CD8-positive, alpha-beta memory T cell (primary cell): ENCODE results near the gene PLA2G5. TPM values are rescaled to one million over a fixed set of nuclear protein-coding genes. Genes with fewer than 3 reads are reported as not detected.

ENCODE experiments used
- CTCF ChIA-PET: fragments of 350-600 bp; sonication (Branson Sonifier 250); formaldehyde crosslinking; loops from one replicate; lab custom pipeline; 2021; ENCODE audit warnings: antibody characterized with exemption; lab: Charles Lee
- POLR2A ChIA-PET: fragments of 350-600 bp; sonication (Branson Sonifier 250); formaldehyde crosslinking; loops from one replicate; lab custom pipeline; 2021; ENCODE audit warnings: antibody characterized with exemption; lab: Charles Lee
- DNase-seq, 5 donors: peaks; one replicate each; pipeline versions ENCODE4 v3.0.0 to v3.0.0-alpha.2; 2020 to 2022; ENCODE audit warnings: mixed read lengths in 1 of 5
- H3K27ac ChIP-seq: one replicate; pipeline ENCODE4 v1.7.0; 2013; ENCODE audit warnings: low read depth, mild to moderate bottlenecking, low read length, moderate library complexity
- H3K27me3 ChIP-seq: 2 replicates; pipeline ENCODE4 v1.7.0; 2013; ENCODE audit warnings: low read length, mild to moderate bottlenecking; ENCODE audit not compliant: insufficient read depth, poor library complexity, severe bottlenecking
- H3K36me3 ChIP-seq: 2 replicates; pipeline ENCODE4 v1.7.0; 2013; ENCODE audit warnings: mild to moderate bottlenecking, low read length, moderate library complexity; ENCODE audit not compliant: insufficient read depth
- H3K4me1 ChIP-seq: 2 replicates; pipeline ENCODE4 v1.7.0; 2013; ENCODE audit warnings: mild to moderate bottlenecking, low read length, moderate library complexity; ENCODE audit not compliant: insufficient read depth
- H3K4me3 ChIP-seq: 2 replicates; pipeline ENCODE4 v1.7.0; 2013; ENCODE audit warnings: mild to moderate bottlenecking, low read length
- H3K9me3 ChIP-seq: 2 replicates; pipeline ENCODE4 v1.7.0; 2013; ENCODE audit warnings: mild to moderate bottlenecking, low read length
- H3K27ac Mint-ChIP-seq, 8 donors: one replicate each; pipeline ENCODE4 v1.8.0; 2020 to 2021; ENCODE audit warnings: mixed read lengths in 8 of 8, mild to moderate bottlenecking in 6 of 8, inconsistent platforms in 3 of 8, moderate library complexity in 3 of 8
- H3K27me3 Mint-ChIP-seq, 2 donors: one replicate each; pipeline ENCODE4 v1.8.0; 2020 to 2021; ENCODE audit warnings: mixed read lengths in 2 of 2, mild to moderate bottlenecking in 1 of 2, moderate library complexity in 1 of 2
- H3K36me3 Mint-ChIP-seq, 3 donors: one replicate each; pipeline ENCODE4 v1.8.0; 2020 to 2021; ENCODE audit warnings: mixed read lengths in 3 of 3, inconsistent platforms in 1 of 3, mild to moderate bottlenecking in 1 of 3
- H3K4me1 Mint-ChIP-seq, 3 donors: one replicate each; pipeline ENCODE4 v1.8.0; 2020 to 2021; ENCODE audit warnings: mixed read lengths in 3 of 3, inconsistent platforms in 1 of 3, mild to moderate bottlenecking in 1 of 3
- H3K4me3 Mint-ChIP-seq, 7 donors: one replicate each; pipeline ENCODE4 v1.8.0; 2020 to 2021; ENCODE audit warnings: mixed read lengths in 7 of 7, mild to moderate bottlenecking in 6 of 7, moderate library complexity in 4 of 7, inconsistent platforms in 2 of 7
- H3K9me3 Mint-ChIP-seq, 5 donors: one replicate each; pipeline ENCODE4 v1.8.0; 2020 to 2022; ENCODE audit warnings: mixed read lengths in 5 of 5, mild to moderate bottlenecking in 3 of 5, moderate library complexity in 2 of 5, inconsistent platforms in 1 of 5
- polyA plus RNA-seq: library from polyadenylated mRNA; unstranded; fragments of 300-500 nt; fragmentation: Illumina TruSeq; gene quantifications from one replicate; pipeline ENCODE4 v1.2.3, GENCODE V29; 2021
- total RNA-seq, 2 experiments: library from RNA; stranded (reverse); gene quantifications; one replicate each; pipeline ENCODE4 v1.2.3, GENCODE V29; 2021

PLA2G5 gene
- total and polyA plus RNA-seq, 3 experiments from 2014 or later: not detected

DNA sequence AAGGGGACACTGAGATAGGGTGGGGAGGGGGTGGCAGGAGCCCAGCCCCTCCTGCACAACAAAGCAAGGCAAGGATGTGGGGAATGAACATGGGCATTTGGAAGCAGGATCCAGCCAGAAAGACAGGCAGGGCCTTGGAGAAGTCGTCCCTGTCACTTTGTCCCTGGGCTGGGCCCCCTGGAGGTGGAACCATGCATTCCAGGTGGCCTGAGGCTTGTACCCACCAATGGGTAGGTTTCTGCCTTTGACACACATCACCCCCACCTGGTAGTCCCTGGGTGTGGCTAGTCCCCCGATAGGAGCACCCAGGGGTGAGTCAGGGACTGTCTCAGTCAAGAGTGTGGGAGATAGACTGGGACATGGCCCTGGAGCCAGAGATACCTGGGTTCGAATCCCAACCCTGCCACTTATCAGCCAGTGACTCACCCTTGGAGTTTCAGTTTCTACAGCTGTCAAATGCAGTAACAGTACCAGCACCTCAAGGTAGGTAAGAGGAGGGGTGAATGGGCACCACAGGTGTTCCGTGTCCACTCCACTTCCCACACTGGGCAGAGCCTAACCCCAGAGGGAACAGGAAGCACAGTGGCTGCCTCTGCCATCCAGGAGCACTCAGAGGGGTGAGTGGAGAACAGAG is 39.3 kb downstream of the PLA2G5 start:
- Mint-ChIP-seq H3K4me3 (no peak overlapping the region), H3K27me3 (peaks cover 11 to 22% of the 10 kb centered on the region in 2 donors), H3K9me3 (no peaks in the 10 kb centered on the region), H3K27ac (no peak overlapping the region), H3K4me1 (no peaks in the 10 kb centered on the region), H3K36me3 (no peaks in the 10 kb centered on the region)
- DNase-seq: no peak
- ChIA-PET POLR2A (no interaction called here), CTCF (no interaction called here)
- H3K27ac ChIP-seq: no peak overlapping the region
- no peak overlapping the region for H3K4me3 ChIP-seq
- H3K36me3 ChIP-seq: no peaks in the 10 kb centered on the region
- no peaks in the 10 kb centered on the region for H3K27me3 ChIP-seq
- no peaks in the 10 kb centered on the region for H3K4me1 ChIP-seq
- H3K9me3 ChIP-seq: no peaks in the 10 kb centered on the region

GRCh38 chr1:20110679-20111078 is 40.7 kb downstream of the PLA2G5 start:
- H3K9me3 ChIP-seq: no peaks in the 10 kb centered on the region
- no peak overlapping the region for H3K27ac ChIP-seq
- no peaks in the 10 kb centered on the region for H3K9me3 Mint-ChIP-seq
- ChIA-PET POLR2A (no interaction called here), CTCF (no interaction called here)
- no peak overlapping the region for H3K4me3 Mint-ChIP-seq
- H3K27ac Mint-ChIP-seq: no peak overlapping the region
- H3K27me3 Mint-ChIP-seq: peaks cover 11 to 32% of the 10 kb centered on the region in 2 donors
- no peaks in the 10 kb centered on the region for H3K36me3 Mint-ChIP-seq
- no peaks in the 10 kb centered on the region for H3K36me3 ChIP-seq
- H3K27me3 ChIP-seq: no peaks in the 10 kb centered on the region
- no peak for DNase-seq
- no peak overlapping the region for H3K4me3 ChIP-seq
- H3K4me1 ChIP-seq: no peaks in the 10 kb centered on the region
- H3K4me1 Mint-ChIP-seq: no peaks in the 10 kb centered on the region

- Mint-ChIP-seq H3K36me3 (no peaks in the 10 kb centered on the region), H3K4me1 (no peaks in the 10 kb centered on the region), H3K4me3 (no peak overlapping the region), H3K9me3 (no peaks in the 10 kb centered on the region), H3K27me3 (peaks cover 17 to 40% of the 10 kb centered on the region in 2 donors), H3K27ac (no peak overlapping the region)
- no peaks in the 10 kb centered on the region for H3K4me1 ChIP-seq
- DNase-seq: no peak
- no peaks in the 10 kb centered on the region for H3K27me3 ChIP-seq
- no peaks in the 10 kb centered on the region for H3K36me3 ChIP-seq
- ChIA-PET CTCF (no interaction called here), POLR2A (no interaction called here)
- no peak overlapping the region for H3K27ac ChIP-seq
- H3K9me3 ChIP-seq: no peaks in the 10 kb centered on the region
- H3K4me3 ChIP-seq: no peak overlapping the region
These were observed 41.5 kb downstream of the PLA2G5 start for GRCh38 chr1:20111452-20111851.

DNA sequence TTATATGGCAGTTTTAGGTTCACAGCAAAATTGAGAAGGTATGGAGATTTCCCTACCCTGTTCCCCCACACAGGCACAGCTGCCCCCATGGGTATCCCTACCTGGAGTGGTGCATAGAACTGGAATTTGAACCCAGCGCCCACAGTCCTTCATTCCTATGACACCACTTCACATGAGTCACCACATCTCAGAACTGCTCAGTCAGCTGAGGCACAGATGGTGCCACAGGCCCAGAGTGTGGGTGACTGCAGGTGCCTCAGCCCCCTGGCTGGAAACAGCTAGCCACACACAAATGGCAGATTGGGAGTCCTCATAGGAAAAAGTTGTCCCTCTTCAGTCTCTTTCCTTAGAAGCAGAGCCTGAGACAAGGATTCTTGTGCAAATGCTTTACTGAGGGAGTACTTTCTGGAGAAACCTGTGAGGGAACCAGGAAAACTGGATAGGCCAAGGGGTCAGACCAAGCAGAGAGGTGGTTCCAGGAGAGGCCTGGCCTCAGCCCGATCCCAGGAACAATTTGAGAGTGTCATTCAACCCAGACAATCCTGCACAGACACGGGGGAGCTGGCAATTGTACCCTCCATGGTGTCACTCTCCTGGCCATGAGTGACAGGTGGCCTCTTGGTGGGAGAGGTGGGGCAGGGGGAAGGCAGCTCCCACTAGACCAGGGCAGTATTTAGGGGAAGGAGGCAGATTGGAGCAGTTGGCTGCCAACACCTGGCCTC is 42.4 kb downstream of the PLA2G5 start:
- Mint-ChIP-seq H3K27ac (no peak overlapping the region), H3K27me3 (peaks cover 17 to 44% of the 10 kb centered on the region in 2 donors), H3K4me3 (no peak overlapping the region), H3K9me3 (no peaks in the 10 kb centered on the region), H3K4me1 (no peaks in the 10 kb centered on the region), H3K36me3 (no peaks in the 10 kb centered on the region)
- Histone ChIP-seq H3K27me3 (no peaks in the 10 kb centered on the region), H3K4me3 (no peak overlapping the region), H3K4me1 (no peaks in the 10 kb centered on the region), H3K9me3 (no peaks in the 10 kb centered on the region), H3K36me3 (no peaks in the 10 kb centered on the region), H3K27ac (no peak overlapping the region)
- CTCF ChIA-PET: no interaction called here
- DNase-seq: no peak
- POLR2A ChIA-PET: no interaction called here

DNA sequence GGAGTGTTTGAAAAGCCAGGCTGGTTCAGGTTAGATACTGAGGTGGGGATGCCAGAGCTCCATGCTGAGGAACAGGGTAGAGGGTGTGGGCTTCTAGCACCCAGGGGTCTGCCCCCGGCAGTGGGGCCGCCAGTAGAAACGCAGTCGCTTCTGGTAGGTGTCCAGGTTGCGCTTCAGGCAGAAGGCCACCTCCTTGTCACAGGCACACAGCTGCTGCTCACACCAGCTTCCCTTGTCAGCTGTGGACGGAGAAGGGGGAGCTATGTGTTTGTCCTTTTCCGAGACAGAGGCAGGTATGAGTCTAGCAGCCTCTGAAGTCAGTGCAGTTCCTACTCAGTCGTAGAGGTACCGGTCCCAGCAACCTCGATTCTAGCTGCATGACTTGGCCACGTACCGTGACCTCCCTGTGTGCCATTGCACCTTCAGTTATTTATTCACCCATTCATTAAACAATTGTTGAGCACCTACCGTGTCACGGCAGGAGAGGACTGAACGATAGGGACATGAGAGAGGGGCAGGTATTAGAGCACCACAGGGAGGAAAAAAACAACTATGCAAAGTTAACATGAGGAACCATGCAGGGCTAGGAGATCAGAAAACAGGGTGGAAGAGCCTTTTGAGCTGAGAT is 44.1 kb downstream of the PLA2G5 start:
- peaks cover 4% of the 10 kb centered on the region for H3K27me3 ChIP-seq
- H3K27ac Mint-ChIP-seq: no peak overlapping the region
- peaks cover 16 to 44% of the 10 kb centered on the region in 2 donors for H3K27me3 Mint-ChIP-seq
- H3K27ac ChIP-seq: no peak overlapping the region
- H3K4me1 Mint-ChIP-seq: no peaks in the 10 kb centered on the region
- POLR2A ChIA-PET: no interaction called here
- H3K4me3 Mint-ChIP-seq: no peak overlapping the region
- CTCF ChIA-PET: no interaction called here
- no peaks in the 10 kb centered on the region for H3K36me3 ChIP-seq
- no peak overlapping the region for H3K4me3 ChIP-seq
- no peaks in the 10 kb centered on the region for H3K4me1 ChIP-seq
- H3K36me3 Mint-ChIP-seq: no peaks in the 10 kb centered on the region
- no peaks in the 10 kb centered on the region for H3K9me3 Mint-ChIP-seq
- DNase-seq: no peak
- no peaks in the 10 kb centered on the region for H3K9me3 ChIP-seq

DNA sequence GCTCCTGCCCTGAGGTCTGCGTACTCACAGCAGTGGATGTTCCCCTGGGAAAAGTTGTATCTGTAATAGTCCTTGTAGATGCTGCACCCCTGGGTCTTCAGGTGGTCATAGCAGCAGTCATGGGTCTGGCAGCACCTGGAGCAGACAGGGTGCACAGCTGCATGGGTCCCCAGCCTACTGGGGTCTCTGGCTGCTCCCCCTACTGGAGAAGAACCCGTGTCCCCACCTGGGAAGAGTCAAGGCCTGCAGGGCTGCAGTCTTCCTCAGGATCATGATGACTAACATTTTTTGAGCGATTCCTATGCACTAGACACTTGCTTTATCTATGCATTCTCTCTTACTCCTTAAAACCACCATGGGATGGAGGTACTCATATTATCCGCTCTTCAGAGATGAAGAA is 45.5 kb downstream of the PLA2G5 start:
- peaks cover 13 to 46% of the 10 kb centered on the region in 2 donors for H3K27me3 Mint-ChIP-seq
- CTCF ChIA-PET: no interaction called here

GRCh38 chr1:20115916-20116315 is 45.9 kb downstream of the PLA2G5 start:
- Histone ChIP-seq H3K36me3 (no peaks in the 10 kb centered on the region), H3K4me1 (no peaks in the 10 kb centered on the region), H3K9me3 (no peaks in the 10 kb centered on the region), H3K27ac (no peak overlapping the region), H3K4me3 (no peak overlapping the region), H3K27me3 (peaks cover 4% of the 10 kb centered on the region)
- POLR2A ChIA-PET: no interaction called here
- H3K27me3 Mint-ChIP-seq: peaks cover 13 to 50% of the 10 kb centered on the region in 2 donors
- H3K4me3 Mint-ChIP-seq: no peak overlapping the region
- H3K27ac Mint-ChIP-seq: no peak overlapping the region
- CTCF ChIA-PET: no interaction called here
- no peaks in the 10 kb centered on the region for H3K9me3 Mint-ChIP-seq
- DNase-seq: no peak
- H3K36me3 Mint-ChIP-seq: no peaks in the 10 kb centered on the region
- H3K4me1 Mint-ChIP-seq: no peaks in the 10 kb centered on the region

More for the DNA sequence above, 45.5 kb downstream of the PLA2G5 start:
- POLR2A ChIA-PET: no interaction called here
- H3K9me3 Mint-ChIP-seq: no peaks in the 10 kb centered on the region
- no peak overlapping the region for H3K4me3 Mint-ChIP-seq
- H3K4me1 ChIP-seq: no peaks in the 10 kb centered on the region
- H3K27me3 ChIP-seq: peaks cover 4% of the 10 kb centered on the region
- no peaks in the 10 kb centered on the region for H3K4me1 Mint-ChIP-seq
- no peak for DNase-seq
- no peaks in the 10 kb centered on the region for H3K36me3 ChIP-seq
- H3K36me3 Mint-ChIP-seq: no peaks in the 10 kb centered on the region
- no peak overlapping the region for H3K27ac ChIP-seq
- H3K4me3 ChIP-seq: no peak overlapping the region
- H3K27ac Mint-ChIP-seq: no peak overlapping the region
- H3K9me3 ChIP-seq: no peaks in the 10 kb centered on the region

- ChIA-PET CTCF (no interaction called here), POLR2A (no interaction called here)
- Histone ChIP-seq H3K36me3 (no peaks in the 10 kb centered on the region), H3K4me3 (no peak overlapping the region), H3K4me1 (no peaks in the 10 kb centered on the region), H3K27ac (no peak overlapping the region), H3K27me3 (peaks cover 4% of the 10 kb centered on the region), H3K9me3 (no peaks in the 10 kb centered on the region)
- peaks cover 13 to 58% of the 10 kb centered on the region in 2 donors for H3K27me3 Mint-ChIP-seq
- H3K4me3 Mint-ChIP-seq: no peak overlapping the region
- H3K36me3 Mint-ChIP-seq: no peaks in the 10 kb centered on the region
- H3K9me3 Mint-ChIP-seq: no peaks in the 10 kb centered on the region
- H3K4me1 Mint-ChIP-seq: no peaks in the 10 kb centered on the region
- DNase-seq: no peak
- H3K27ac Mint-ChIP-seq: no peak overlapping the region
These were observed 47.2 kb downstream of the PLA2G5 start for GRCh38 chr1:20117236-20117635.
